ENCODE data around the gene ZNHIT2. TPM values are rescaled to one million over a fixed set of nuclear protein-coding genes. Genes with fewer than 3 reads are reported as not detected.

ZNHIT2 gene
- total and polyA plus RNA-seq, 10 of the 15 experiments (the other 5 are each of a cell fraction or from before 2014, with no cell fraction given) = 0.24 to 20.4 (median 15.5) TPM; not detected in 1

DNA sequence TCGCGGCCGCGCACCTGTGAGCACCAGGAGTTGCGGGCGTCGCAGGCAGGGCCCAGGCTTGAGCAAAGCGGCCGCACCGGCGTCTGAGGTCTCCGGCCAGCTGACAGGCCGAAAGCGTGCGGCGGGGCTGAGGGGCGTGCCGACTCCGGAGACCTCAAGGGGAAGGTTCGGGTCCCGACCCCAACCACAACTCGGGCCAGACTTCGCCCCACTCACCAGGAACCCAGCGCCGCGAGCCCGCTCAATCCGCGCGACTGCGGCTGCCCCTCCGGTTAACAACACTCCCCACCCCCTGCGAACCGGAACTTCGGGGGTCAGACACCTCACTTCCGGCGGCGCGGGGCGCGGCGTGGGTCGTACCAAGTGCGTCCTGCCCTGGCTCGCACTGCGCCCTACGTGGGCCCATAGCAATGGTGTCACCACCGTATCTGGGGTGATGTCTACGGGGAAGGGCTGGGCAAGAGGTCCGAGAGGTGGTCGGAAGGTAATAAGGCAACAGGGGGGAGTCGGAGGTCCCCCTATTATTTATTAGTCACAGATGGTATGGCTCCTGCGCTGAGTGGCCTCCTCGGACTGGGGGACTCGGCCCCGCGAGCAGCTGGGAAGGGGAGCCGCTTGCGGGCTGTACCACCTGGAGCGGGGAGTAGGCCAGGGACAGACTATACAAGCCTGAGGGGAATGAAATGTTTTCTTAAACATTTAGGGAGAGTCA is 16.9 kb upstream of the ZNHIT2 start, which contains the start of gene SYVN1 (continued):
- TF ChIP-seq, protein P1, sequence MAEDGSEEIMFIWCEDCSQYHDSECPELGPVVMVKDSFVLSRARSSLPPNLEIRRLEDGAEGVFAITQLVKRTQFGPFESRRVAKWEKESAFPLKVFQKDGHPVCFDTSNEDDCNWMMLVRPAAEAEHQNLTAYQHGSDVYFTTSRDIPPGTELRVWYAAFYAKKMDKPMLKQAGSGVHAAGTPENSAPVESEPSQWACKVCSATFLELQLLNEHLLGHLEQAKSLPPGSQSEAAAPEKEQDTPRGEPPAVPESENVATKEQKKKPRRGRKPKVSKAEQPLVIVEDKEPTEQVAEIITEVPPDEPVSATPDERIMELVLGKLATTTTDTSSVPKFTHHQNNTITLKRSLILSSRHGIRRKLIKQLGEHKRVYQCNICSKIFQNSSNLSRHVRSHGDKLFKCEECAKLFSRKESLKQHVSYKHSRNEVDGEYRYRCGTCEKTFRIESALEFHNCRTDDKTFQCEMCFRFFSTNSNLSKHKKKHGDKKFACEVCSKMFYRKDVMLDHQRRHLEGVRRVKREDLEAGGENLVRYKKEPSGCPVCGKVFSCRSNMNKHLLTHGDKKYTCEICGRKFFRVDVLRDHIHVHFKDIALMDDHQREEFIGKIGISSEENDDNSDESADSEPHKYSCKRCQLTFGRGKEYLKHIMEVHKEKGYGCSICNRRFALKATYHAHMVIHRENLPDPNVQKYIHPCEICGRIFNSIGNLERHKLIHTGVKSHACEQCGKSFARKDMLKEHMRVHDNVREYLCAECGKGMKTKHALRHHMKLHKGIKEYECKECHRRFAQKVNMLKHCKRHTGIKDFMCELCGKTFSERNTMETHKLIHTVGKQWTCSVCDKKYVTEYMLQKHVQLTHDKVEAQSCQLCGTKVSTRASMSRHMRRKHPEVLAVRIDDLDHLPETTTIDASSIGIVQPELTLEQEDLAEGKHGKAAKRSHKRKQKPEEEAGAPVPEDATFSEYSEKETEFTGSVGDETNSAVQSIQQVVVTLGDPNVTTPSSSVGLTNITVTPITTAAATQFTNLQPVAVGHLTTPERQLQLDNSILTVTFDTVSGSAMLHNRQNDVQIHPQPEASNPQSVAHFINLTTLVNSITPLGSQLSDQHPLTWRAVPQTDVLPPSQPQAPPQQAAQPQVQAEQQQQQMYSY (CRISPR knock-in tag; IDR thresholded peaks at IDR 0.05) = no peak
- TF ChIP-seq POU2F2 (IDR thresholded peaks at IDR 0.05; ENCODE audit: borderline replicate concordance, low read depth, low read length) (peak; percentile 70; the same call in 2 of the 3 replicates), NFYA (IDR thresholded peaks at IDR 0.05; ENCODE audit: borderline replicate concordance, low read depth, low read length) (no peak), POLR2AphosphoS5 (IDR thresholded peaks at IDR 0.05; ENCODE audit: low read length) (peak; percentile 87), GABPA (IDR thresholded peaks at IDR 0.05; ENCODE audit: low read depth) (peak; percentile 89), YBX1 (IDR thresholded peaks at IDR 0.05) (no peak), IRF4 (IDR thresholded peaks at IDR 0.05; ENCODE audit: low read depth, low read length) (no peak), STAT3 (IDR thresholded peaks at IDR 0.05; ENCODE audit: low read depth, low read length) (no peak; the same call in 1 of the 2 replicates), ELK1 (IDR thresholded peaks at IDR 0.05; ENCODE audit: low read depth, low read length) (peak; percentile 30; the same call in 1 of the 2 replicates), ESRRA (IDR thresholded peaks at IDR 0.05; ENCODE audit: low read length) (0 out of 2 replicates have a peak, but pooled peaks have one; percentile 51), NFIC (IDR thresholded peaks at IDR 0.05; ENCODE audit: low read depth, low read length) (no peak; the same call in 1 of the 2 replicates), MEF2A (IDR thresholded peaks at IDR 0.05; ENCODE audit: insufficient read depth, low read depth, low read length) (no peak), ZNF207 (IDR thresholded peaks at IDR 0.05; ENCODE audit: borderline replicate concordance) (peak; percentile 96), SMAD5 (IDR thresholded peaks at IDR 0.05; ENCODE audit: low read depth) (peak; percentile 90), ZNF24 (IDR thresholded peaks at IDR 0.05) (no peak), ZNF217 (IDR thresholded peaks at IDR 0.05) (no peak), POLR2A (IDR thresholded peaks at IDR 0.05; ENCODE audit: low read depth, low read length) (peak; percentile 97), GATAD2B (conservative IDR thresholded peaks at IDR 0.05; ENCODE audit: low read depth) (peak; percentile 86), SIX5 (IDR thresholded peaks at IDR 0.05; ENCODE audit: low read depth, low read length, severe bottlenecking) (peak; percentile 45), SMC3 (IDR thresholded peaks at IDR 0.05; ENCODE audit: borderline replicate concordance, low read length) (no peak), FOXK2 (IDR thresholded peaks at IDR 0.05) (peak; percentile 98), LARP7 (IDR thresholded peaks at IDR 0.05) (peak; percentile 60)
- TF ChIP-seq, protein P2, sequence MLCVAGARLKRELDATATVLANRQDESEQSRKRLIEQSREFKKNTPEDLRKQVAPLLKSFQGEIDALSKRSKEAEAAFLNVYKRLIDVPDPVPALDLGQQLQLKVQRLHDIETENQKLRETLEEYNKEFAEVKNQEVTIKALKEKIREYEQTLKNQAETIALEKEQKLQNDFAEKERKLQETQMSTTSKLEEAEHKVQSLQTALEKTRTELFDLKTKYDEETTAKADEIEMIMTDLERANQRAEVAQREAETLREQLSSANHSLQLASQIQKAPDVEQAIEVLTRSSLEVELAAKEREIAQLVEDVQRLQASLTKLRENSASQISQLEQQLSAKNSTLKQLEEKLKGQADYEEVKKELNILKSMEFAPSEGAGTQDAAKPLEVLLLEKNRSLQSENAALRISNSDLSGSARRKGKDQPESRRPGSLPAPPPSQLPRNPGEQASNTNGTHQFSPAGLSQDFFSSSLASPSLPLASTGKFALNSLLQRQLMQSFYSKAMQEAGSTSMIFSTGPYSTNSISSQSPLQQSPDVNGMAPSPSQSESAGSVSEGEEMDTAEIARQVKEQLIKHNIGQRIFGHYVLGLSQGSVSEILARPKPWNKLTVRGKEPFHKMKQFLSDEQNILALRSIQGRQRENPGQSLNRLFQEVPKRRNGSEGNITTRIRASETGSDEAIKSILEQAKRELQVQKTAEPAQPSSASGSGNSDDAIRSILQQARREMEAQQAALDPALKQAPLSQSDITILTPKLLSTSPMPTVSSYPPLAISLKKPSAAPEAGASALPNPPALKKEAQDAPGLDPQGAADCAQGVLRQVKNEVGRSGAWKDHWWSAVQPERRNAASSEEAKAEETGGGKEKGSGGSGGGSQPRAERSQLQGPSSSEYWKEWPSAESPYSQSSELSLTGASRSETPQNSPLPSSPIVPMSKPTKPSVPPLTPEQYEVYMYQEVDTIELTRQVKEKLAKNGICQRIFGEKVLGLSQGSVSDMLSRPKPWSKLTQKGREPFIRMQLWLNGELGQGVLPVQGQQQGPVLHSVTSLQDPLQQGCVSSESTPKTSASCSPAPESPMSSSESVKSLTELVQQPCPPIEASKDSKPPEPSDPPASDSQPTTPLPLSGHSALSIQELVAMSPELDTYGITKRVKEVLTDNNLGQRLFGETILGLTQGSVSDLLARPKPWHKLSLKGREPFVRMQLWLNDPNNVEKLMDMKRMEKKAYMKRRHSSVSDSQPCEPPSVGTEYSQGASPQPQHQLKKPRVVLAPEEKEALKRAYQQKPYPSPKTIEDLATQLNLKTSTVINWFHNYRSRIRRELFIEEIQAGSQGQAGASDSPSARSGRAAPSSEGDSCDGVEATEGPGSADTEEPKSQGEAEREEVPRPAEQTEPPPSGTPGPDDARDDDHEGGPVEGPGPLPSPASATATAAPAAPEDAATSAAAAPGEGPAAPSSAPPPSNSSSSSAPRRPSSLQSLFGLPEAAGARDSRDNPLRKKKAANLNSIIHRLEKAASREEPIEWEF (IDR thresholded peaks at IDR 0.05; ENCODE audit: insufficient replicate concordance, low read depth, low read length) = no peak

Data from GM12878 (cell line).